Anterior cingulate cortex (tissue), 58 donors: ENCODE data around the gene MST1R.

Experiments
- DNase-seq, 58 donors: peaks; one replicate each; lab custom pipeline; 2025; lab: John Stamatoyannopoulos, UW

Gene MST1R

GRCh38 chr3:49880581-49881315 lies 22.9 kb downstream of the MST1R start:
- DNase-seq = peak in 1 of 58 donors; percentile 20

DNA sequence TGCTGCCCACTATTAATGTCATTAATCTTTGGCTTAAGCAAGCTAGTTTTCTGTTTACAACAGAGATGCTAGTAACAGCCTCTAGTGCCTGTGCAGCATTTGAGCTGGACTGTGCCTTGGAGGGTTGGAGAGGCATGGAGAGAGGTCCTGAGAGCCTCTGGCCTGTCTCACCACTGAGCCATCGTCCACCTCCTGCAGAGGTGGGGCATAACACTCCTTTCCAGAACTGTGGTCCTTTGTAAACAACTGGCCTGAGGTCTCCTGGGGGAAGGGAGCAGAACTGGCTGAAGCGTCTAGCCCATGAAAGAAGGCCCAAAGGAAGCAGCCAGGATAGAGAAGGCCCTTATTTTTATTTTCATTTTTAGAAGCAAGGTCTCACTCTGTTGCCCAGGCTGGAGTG lies 24.0 kb downstream of the MST1R start:
- no peak for DNase-seq

GRCh38 chr3:49878686-49879085 lies 25.0 kb downstream of the MST1R start:
- DNase-seq = no peak

GRCh38 chr3:49877716-49878115 lies 26.0 kb downstream of the MST1R start:
- DNase-seq = no peak

DNA sequence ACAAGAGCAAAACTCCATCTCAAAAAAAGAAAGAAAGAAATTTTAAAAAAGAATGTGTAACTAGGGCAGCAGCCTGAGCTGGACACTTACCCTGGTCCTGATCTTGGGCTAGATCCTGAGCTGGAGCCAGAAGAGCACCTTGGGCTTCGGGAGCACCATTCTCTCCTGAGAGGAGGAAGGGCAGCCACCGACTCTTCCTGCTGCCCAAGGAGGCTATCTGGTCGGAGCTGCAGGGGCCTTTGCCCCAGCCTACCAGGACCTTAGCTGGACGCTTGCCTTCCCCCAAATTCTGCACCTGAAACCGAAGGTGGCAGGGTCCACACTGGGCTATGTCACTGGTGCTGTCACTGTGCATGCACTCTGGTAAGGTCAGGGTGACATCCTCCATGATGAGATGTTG lies 27.1 kb downstream of the MST1R start:
- no peak for DNase-seq

DNA sequence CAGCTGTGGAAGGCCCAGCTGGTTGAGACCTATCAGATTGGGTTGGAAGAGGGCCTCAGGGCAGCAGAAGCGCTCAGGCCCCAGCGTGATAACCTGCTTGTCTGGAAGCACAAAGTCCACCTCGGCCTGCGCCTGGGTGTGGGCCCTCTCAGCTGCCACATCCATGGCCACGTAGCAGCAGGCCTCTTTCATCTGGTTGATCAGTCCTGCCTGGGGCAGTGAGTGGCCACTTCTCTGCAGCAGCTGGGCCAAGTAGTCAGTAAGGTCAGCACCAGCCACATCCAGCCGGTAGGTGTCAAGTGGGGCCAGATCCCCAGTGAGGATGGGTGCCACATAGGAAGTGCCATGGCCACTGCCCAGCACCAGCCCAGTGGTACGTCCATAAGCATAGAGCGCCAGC lies 30.1 kb downstream of the MST1R start:
- DNase-seq = no peak

DNA sequence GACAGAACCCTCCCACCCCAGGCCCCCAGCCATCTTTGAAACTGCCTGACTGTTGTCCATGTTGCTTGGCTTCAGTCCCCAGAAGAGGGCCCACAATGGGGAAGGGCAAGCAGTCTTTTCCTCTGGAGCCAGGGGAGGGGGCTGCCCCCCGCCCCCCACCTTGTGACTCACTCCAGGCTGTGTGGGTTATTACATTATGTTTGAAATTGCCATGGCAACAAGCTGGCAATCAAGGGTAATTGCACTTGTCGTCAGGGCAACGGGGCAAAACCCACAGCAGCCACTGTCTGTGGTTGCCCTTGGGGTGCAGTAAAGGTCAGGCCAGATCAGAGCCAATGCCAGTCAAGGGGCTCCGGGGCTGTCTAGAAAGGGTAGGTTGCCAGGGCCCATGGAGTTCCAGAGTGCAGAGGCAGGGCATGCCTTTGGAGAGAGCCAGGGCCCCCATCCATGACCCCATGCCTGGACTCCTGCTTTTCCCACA lies 30.8 kb downstream of the MST1R start:
- peak in 4 of 58 donors; percentile 22 to 34 (median 30) for DNase-seq

- DNase-seq = peak in 13 of 58 donors; percentile 11 to 44 (median 28)
Observed at GRCh38 chr3:49871531-49872153, 32.0 kb downstream of the MST1R start.

DNA sequence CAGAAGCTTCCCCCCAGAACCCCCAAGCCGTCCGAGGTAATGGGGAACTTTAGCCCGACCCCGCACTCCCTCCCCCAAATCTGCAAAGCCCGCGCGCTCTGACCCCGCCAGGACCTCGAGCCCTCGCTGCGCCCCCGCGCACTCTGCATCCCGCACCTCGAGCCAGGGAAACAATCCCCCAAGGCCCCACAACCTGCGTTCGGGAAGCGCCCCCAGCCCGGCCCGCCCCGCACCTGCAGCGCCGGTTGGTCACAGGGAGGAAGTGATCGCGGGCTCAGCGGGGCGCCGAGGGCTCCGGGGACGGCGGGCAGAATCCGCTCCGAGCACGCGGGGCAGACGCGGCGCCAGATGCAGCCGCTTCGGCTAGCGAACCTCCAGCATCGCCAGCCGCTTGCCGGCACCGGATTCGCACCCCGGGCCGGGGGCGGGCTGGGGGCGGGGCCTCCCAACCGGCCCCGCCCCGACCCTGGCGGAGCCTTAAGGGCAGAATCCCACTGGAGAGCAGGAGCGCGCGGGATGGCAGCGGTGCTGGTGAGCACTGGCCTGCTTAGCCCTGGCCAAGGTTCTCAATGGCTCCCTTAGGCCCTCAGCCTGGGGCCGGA lies 34.0 kb downstream of the MST1R start, which contains the start of gene CAMKV:
CAMKV (minus strand) TSS at position 382 of the 602 bp plus-strand sequence. CDS start 7,518 bp downstream, outside the sequence.
- DNase-seq = peak in 20 of 58 donors; percentile 13 to 65 (median 42)

GRCh38 chr3:49868862-49869466 lies 34.7 kb downstream of the MST1R start:
- DNase-seq = peak in 25 of 58 donors; percentile 13 to 73 (median 52)

DNA sequence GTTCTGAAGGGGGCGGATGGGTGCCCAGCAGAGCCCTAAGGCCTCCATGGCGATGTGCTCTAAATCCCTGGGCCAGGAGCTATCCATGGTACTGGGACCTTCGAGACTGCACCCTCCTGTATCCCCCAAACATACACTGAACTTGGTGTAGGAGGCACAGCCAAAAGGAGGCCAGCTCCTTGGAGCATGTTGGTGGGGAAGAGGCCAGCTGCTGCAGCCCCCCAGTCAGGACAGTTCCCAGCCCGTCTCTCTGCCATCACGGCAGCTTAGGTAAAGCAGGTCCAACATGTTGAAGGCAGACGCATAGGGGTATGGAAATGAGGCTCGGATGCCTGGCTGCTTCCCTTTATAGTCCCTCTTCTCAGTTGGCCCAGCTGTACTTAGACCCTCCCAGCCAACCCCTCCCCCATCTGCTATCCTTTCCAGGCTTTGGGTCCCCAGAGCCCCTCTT lies 35.8 kb downstream of the MST1R start:
- no peak for DNase-seq

GRCh38 chr3:49867400-49867799 lies 36.3 kb downstream of the MST1R start:
- DNase-seq = no peak

DNA sequence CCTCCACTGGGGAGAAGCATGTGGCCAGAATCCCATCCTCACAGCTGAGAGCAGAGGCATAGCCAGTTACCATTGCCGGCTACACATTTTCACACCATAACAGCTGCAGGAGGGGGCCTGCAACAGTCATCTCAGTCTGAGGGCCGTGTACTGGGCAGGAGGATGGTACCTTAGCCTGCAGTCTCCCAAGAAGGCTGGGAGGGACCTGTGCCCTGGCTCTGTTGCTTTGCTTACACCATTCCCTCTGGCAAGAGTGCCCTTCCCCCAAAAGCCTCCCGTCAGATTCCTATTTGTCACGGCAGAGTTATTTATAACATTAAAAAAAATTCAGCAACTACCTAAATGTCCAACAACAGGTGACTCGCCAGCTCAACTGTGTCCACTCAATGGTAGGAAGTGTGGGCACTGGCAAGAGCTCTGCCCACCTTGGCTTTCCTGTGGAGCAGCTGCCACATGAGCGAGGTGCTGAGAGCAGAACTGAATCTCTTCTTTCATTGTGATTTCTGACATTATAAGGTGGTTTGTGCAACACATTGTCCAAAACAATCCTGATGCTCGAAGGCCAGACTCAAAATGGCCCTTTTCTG lies 38.4 kb downstream of the MST1R start:
- DNase-seq = peak in 2 of 58 donors; percentile 23 to 39

GRCh38 chr3:49864505-49864904 lies 39.2 kb downstream of the MST1R start:
- DNase-seq = no peak

GRCh38 chr3:49859576-49860305 lies 43.9 kb downstream of the MST1R start:
- DNase-seq = no peak

GRCh38 chr3:49856181-49857005 lies 47.3 kb downstream of the MST1R start, which contains the start of gene TRAIP:
TSS of gene TRAIP (minus strand) at chr3:49856564. CDS start at chr3:49856453, 111 bp downstream.
- peak; percentile 41 to 95 (median 88) for DNase-seq

GRCh38 chr3:49855662-49856061 lies 48.0 kb downstream of the MST1R start:
- no peak for DNase-seq

- no peak for DNase-seq
Observed at GRCh38 chr3:49845694-49846093, 58.0 kb downstream of the MST1R start.
